Measurements from ENCODE around the gene TRAPPC3.

TRAPPC3 gene

GRCh38 chr1:36151134-36151844 lies 2.0 kb upstream of the TRAPPC3 start:
- H4K20me1 ChIP-seq, result 0 out of 2 replicates have a peak, but pooled peaks cover 8% of the 10 kb centered on the region
- no peaks in the 10 kb centered on the region for H3K27me3 ChIP-seq
- peaks cover 76% of the 10 kb centered on the region for H3K4me1 ChIP-seq
- TF ChIP-seq Cebpa-rat (IDR thresholded peaks at IDR 0.05), result no peak
- H3K36me3 ChIP-seq, result peaks cover 11% of the 10 kb centered on the region
- peak overlapping the region; percentile 68; the same call in 1 of the 2 replicates for H3K9ac ChIP-seq
- H3K9me3 ChIP-seq, result no peaks in the 10 kb centered on the region
- H3K4me2 ChIP-seq, result peak overlapping the region; percentile 86
- peak overlapping the region; percentile 77 for H3K27ac ChIP-seq
- H3K4me3 ChIP-seq, result peak overlapping the region; percentile 43; the same call in 1 of the 2 replicates

- peaks cover 14% of the 10 kb centered on the region for H3K36me3 ChIP-seq
- H3K4me2 ChIP-seq, result peak overlapping the region; percentile 86
- H4K20me1 ChIP-seq, result 0 out of 2 replicates have a peak, but pooled peaks cover 10% of the 10 kb centered on the region
- peak overlapping the region; percentile 68 for H3K9ac ChIP-seq
- H3K27ac ChIP-seq, result peak overlapping the region; percentile 77
- H3K27me3 ChIP-seq, result no peaks in the 10 kb centered on the region
- peaks cover 76% of the 10 kb centered on the region for H3K4me1 ChIP-seq
- H3K9me3 ChIP-seq, result no peaks in the 10 kb centered on the region
- no peak for TF ChIP-seq Cebpa-rat (IDR thresholded peaks at IDR 0.05)
- peak overlapping the region; percentile 92; the same call in 1 of the 2 replicates for H3K4me3 ChIP-seq
Measured at GRCh38 chr1:36150296-36151133, 1.2 kb upstream of the TRAPPC3 start.

- Histone ChIP-seq H3K4me1 (peaks cover 72% of the 10 kb centered on the region), H3K4me2 (peak overlapping the region; percentile 86), H3K9me3 (no peaks in the 10 kb centered on the region), H3K4me3 (peak overlapping the region; percentile 92), H3K9ac (peak overlapping the region; percentile 68), H3K27ac (peak overlapping the region; percentile 77), H3K27me3 (no peaks in the 10 kb centered on the region), H4K20me1 (0 out of 2 replicates have a peak, but pooled peaks cover 16% of the 10 kb centered on the region), H3K36me3 (peaks cover 19% of the 10 kb centered on the region)
- no peak for TF ChIP-seq Cebpa-rat (IDR thresholded peaks at IDR 0.05)
Measured at GRCh38 chr1:36149973-36150295, 648 bp upstream of the TRAPPC3 start.

- no peak for TF ChIP-seq Cebpa-rat (IDR thresholded peaks at IDR 0.05)
- peak overlapping the region; percentile 95 for H3K9ac ChIP-seq
- H3K27me3 ChIP-seq, result no peaks in the 10 kb centered on the region
- H3K4me3 ChIP-seq, result peak overlapping the region; percentile 92
- peaks cover 27% of the 10 kb centered on the region for H3K36me3 ChIP-seq
- peak overlapping the region; percentile 94 for H3K4me2 ChIP-seq
- peaks cover 61% of the 10 kb centered on the region for H3K4me1 ChIP-seq
- H4K20me1 ChIP-seq, result peaks cover 27% of the 10 kb centered on the region; the same call in 1 of the 2 replicates
- peak overlapping the region; percentile 86 for H3K27ac ChIP-seq
- no peaks in the 10 kb centered on the region for H3K9me3 ChIP-seq
Measured at GRCh38 chr1:36148821-36149236, 457 bp downstream of the TRAPPC3 start.

GRCh38 chr1:36144413-36144812 lies 4.9 kb downstream of the TRAPPC3 start:
- Histone ChIP-seq H3K4me3 (no peak overlapping the region), H3K9me3 (no peaks in the 10 kb centered on the region), H3K9ac (no peak overlapping the region), H4K20me1 (peaks cover 70% of the 10 kb centered on the region), H3K27ac (no peak overlapping the region), H3K4me2 (no peak overlapping the region), H3K27me3 (no peaks in the 10 kb centered on the region), H3K36me3 (peaks cover 59% of the 10 kb centered on the region), H3K4me1 (peaks cover 25% of the 10 kb centered on the region)
- no peak for TF ChIP-seq Cebpa-rat (IDR thresholded peaks at IDR 0.05)

GRCh38 chr1:36143424-36143823 lies 5.9 kb downstream of the TRAPPC3 start:
- no peak for TF ChIP-seq Cebpa-rat (IDR thresholded peaks at IDR 0.05)

GRCh38 chr1:36142121-36142520 lies 7.2 kb downstream of the TRAPPC3 start:
- H3K4me3 ChIP-seq, result no peak overlapping the region
- TF ChIP-seq Cebpa-rat (IDR thresholded peaks at IDR 0.05), result no peak
- H3K27ac ChIP-seq, result no peak overlapping the region
- no peaks in the 10 kb centered on the region for H3K27me3 ChIP-seq
- H4K20me1 ChIP-seq, result peaks cover 81% of the 10 kb centered on the region
- H3K4me1 ChIP-seq, result peaks cover 8% of the 10 kb centered on the region; the same call in 1 of the 2 replicates
- peaks cover 79% of the 10 kb centered on the region for H3K36me3 ChIP-seq
- no peaks in the 10 kb centered on the region for H3K9me3 ChIP-seq
- no peak overlapping the region for H3K4me2 ChIP-seq
- no peak overlapping the region for H3K9ac ChIP-seq

More at GRCh38 chr1:36143424-36143823, 5.9 kb downstream of the TRAPPC3 start:
- peaks cover 75% of the 10 kb centered on the region for H4K20me1 ChIP-seq
- peaks cover 21% of the 10 kb centered on the region for H3K4me1 ChIP-seq
- H3K27ac ChIP-seq, result no peak overlapping the region
- H3K4me3 ChIP-seq, result no peak overlapping the region
- peaks cover 69% of the 10 kb centered on the region for H3K36me3 ChIP-seq
- no peaks in the 10 kb centered on the region for H3K9me3 ChIP-seq
- no peak overlapping the region for H3K4me2 ChIP-seq
- H3K9ac ChIP-seq, result no peak overlapping the region
- no peaks in the 10 kb centered on the region for H3K27me3 ChIP-seq

GRCh38 chr1:36139521-36139920 lies 9.8 kb downstream of the TRAPPC3 start:
- H4K20me1 ChIP-seq, result peaks cover 64% of the 10 kb centered on the region
- H3K4me2 ChIP-seq, result no peak overlapping the region
- TF ChIP-seq Cebpa-rat (IDR thresholded peaks at IDR 0.05), result no peak
- H3K9me3 ChIP-seq, result no peaks in the 10 kb centered on the region
- H3K4me3 ChIP-seq, result no peak overlapping the region
- peaks cover 74% of the 10 kb centered on the region for H3K36me3 ChIP-seq
- H3K27me3 ChIP-seq, result no peaks in the 10 kb centered on the region
- no peak overlapping the region for H3K9ac ChIP-seq
- peaks cover 7% of the 10 kb centered on the region; the same call in 1 of the 2 replicates for H3K4me1 ChIP-seq
- H3K27ac ChIP-seq, result no peak overlapping the region

GRCh38 chr1:36137776-36138175 lies 11.5 kb downstream of the TRAPPC3 start:
- Histone ChIP-seq H3K4me1 (peaks cover 7% of the 10 kb centered on the region; the same call in 1 of the 2 replicates), H3K27ac (no peak overlapping the region), H3K9ac (0 out of 2 replicates have a peak overlapping the region, but pooled peaks have one; percentile 19), H3K27me3 (no peaks in the 10 kb centered on the region), H3K9me3 (no peaks in the 10 kb centered on the region), H3K36me3 (peaks cover 60% of the 10 kb centered on the region), H3K4me2 (no peak overlapping the region), H4K20me1 (peaks cover 48% of the 10 kb centered on the region), H3K4me3 (no peak overlapping the region)
- no peak for TF ChIP-seq Cebpa-rat (IDR thresholded peaks at IDR 0.05)

All from BLaER1 (cell line).